ENCODE data around the gene L1CAM.
A peak's percentile ranks its signal among the peaks of the same experiment; 100 is the strongest.

Gene L1CAM

DNA sequence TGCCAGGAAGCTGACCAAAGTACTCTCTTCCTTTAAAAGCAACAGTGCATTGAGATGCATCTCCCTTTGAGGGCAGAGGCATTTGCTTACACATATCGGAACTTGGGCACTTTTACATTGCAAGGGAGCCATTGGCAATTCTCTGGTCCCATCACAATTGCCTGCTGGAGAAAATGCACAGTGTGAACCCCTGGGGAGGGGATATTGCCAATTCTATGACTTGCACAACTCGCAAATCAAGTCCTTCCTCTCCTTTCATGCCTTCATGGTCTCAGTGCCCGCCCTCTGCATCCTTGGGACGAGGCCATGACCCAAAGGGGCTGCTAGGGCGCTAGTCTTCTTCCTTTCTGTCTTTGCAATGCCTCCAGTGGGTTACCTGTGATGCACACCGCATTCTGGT is 40.8 kb downstream of the L1CAM start:
- H3K36me3 ChIP-seq (ENCODE audit: control insufficient read depth, insufficient read depth, low read length) = no peaks in the 10 kb centered on the region

DNA sequence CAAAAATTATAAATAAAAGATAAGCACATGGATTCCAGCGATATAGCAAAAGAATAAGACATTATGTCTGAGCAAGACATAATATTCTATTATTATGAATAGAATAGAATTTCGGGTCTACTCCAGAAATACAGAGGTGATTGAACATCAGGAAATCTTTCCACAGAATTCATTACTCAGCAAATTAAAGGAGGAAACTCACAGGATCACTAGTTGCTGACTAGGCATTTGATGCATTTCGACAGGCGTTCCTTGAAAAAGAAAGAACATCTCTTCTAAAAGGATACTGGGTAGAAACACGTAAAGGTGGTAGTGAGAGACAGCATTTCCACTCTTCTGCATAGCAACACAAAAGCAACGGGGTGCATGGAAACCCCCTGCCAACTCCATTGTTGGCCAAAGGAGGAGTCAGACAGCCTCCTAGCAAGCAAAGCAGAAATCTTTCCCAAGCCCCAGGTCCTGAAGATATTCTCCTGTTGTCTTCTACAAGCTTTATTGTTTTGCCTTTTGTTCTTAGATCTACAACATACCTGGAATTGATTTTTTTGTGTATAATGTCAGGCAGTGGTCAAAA is 41.4 kb downstream of the L1CAM start:
- Histone ChIP-seq H3K27me3 (ENCODE audit: control insufficient read depth, insufficient read depth, low read length) (no peaks in the 10 kb centered on the region), H3K4me1 (ENCODE audit: control insufficient read depth, insufficient read depth, low read length) (peaks cover 2% of the 10 kb centered on the region), H3K9ac (ENCODE audit: low read depth, low read length) (no peak overlapping the region), H3K9me3 (ENCODE audit: control insufficient read depth, insufficient read depth, low read length) (no peaks in the 10 kb centered on the region), H3K36me3 (ENCODE audit: control insufficient read depth, insufficient read depth, low read length) (no peaks in the 10 kb centered on the region), H3K4me3 (ENCODE audit: low read depth, low read length) (peak overlapping the region; percentile 6)

More for the DNA sequence above, 40.8 kb downstream of the L1CAM start:
- Histone ChIP-seq H3K9ac (ENCODE audit: low read depth, low read length) (no peak overlapping the region), H3K4me3 (ENCODE audit: low read depth, low read length) (no peak overlapping the region), H3K9me3 (ENCODE audit: control insufficient read depth, insufficient read depth, low read length) (no peaks in the 10 kb centered on the region), H3K4me1 (ENCODE audit: control insufficient read depth, insufficient read depth, low read length) (peaks cover 2% of the 10 kb centered on the region), H3K27me3 (ENCODE audit: control insufficient read depth, insufficient read depth, low read length) (no peaks in the 10 kb centered on the region)

DNA sequence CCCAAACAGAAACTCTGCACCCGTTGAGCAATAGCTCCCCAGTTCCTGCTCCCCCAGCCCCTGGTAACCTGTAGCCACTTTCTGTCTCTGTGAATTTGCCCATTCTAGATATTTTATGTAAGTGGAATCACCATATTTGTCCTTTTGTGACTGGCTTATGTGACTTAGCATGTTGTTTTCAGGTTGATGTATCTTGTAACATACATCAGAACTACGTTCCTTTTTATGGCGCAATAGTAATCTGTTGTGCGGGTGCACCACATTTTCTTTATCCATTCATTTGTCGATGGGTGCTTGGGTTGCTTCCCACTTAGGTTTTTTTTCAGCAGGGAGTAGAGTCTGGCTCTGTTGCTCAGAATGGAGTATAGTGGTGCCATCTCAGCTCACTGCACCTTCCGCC is 49.1 kb downstream of the L1CAM start:
- Histone ChIP-seq H3K9ac (ENCODE audit: low read depth, low read length) (no peak overlapping the region), H3K4me1 (ENCODE audit: control insufficient read depth, insufficient read depth, low read length) (no peaks in the 10 kb centered on the region), H3K36me3 (ENCODE audit: control insufficient read depth, insufficient read depth, low read length) (no peaks in the 10 kb centered on the region), H3K27me3 (ENCODE audit: control insufficient read depth, insufficient read depth, low read length) (peaks cover under 1% of the 10 kb centered on the region), H3K9me3 (ENCODE audit: control insufficient read depth, insufficient read depth, low read length) (no peaks in the 10 kb centered on the region), H3K4me3 (ENCODE audit: low read depth, low read length) (no peak overlapping the region)

DNA sequence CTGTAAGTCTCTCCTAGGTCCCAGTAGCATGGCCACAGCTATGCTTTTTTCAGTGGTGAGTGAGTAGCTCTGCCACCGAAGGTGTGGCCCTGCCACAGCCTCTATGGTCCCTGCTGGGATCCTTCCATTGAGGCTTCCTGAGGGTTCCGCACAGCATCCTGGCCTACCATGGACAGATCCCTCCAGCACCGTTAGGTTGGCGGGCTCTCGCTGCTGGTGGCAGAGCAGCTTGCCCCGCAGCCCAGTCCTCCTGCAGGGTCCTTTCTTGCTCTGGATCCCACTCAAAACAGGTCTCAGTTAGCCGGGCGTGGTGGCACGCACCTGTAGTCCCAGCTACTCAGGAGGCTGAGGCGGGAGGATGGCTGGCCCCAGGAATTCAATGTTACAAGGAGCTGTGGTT is 53.2 kb downstream of the L1CAM start:
- H3K4me3 ChIP-seq (ENCODE audit: low read depth, low read length) = no peak overlapping the region
- H3K36me3 ChIP-seq (ENCODE audit: control insufficient read depth, insufficient read depth, low read length) = no peaks in the 10 kb centered on the region
- H3K9ac ChIP-seq (ENCODE audit: low read depth, low read length) = no peak overlapping the region
- peaks cover 3% of the 10 kb centered on the region for H3K27me3 ChIP-seq (ENCODE audit: control insufficient read depth, insufficient read depth, low read length)
- H3K4me1 ChIP-seq (ENCODE audit: control insufficient read depth, insufficient read depth, low read length) = no peaks in the 10 kb centered on the region
- H3K9me3 ChIP-seq (ENCODE audit: control insufficient read depth, insufficient read depth, low read length) = no peaks in the 10 kb centered on the region

DNA sequence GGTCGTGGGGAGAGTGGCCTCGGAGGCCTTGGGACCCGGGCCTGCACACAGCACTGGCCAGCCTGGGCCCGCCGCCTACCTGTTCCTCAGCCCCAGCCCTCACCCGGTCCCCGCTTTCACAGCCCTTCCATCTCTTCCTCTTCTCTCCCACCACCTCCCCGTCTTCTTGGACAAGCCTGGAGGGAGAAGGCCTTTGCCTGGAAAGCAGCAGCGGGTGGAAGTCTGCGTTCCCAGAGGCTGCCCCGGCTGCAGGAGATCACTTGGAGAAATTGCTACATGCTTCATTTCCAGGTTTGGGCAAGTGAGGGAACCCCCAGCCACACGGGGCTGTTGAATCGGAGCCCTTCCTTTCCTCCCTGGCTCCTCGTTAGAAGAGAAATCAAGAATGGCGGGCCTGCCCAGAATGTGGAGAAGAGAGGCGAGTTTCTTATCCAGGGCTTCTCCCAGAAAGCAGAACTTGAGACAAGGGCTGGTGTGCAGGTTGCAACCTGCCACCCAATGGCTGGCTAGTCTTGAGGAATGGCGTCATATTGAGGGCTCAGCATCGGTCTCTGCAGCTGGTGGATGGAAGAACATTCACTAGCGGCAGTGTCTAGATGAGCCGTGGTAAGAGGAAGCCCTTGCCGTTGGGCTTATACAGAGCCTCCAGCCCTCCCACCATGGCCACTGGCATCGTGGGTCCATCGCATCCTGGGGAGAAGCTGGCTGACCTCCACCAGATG is 54.4 kb downstream of the L1CAM start:
- H3K9ac ChIP-seq (ENCODE audit: low read depth, low read length) = no peak overlapping the region
- peak overlapping the region; percentile 15 for H3K4me3 ChIP-seq (ENCODE audit: low read depth, low read length)
- peaks cover 2% of the 10 kb centered on the region for H3K4me1 ChIP-seq (ENCODE audit: control insufficient read depth, insufficient read depth, low read length)
- no peaks in the 10 kb centered on the region for H3K9me3 ChIP-seq (ENCODE audit: control insufficient read depth, insufficient read depth, low read length)
- peaks cover 3% of the 10 kb centered on the region for H3K27me3 ChIP-seq (ENCODE audit: control insufficient read depth, insufficient read depth, low read length)
- no peaks in the 10 kb centered on the region for H3K36me3 ChIP-seq (ENCODE audit: control insufficient read depth, insufficient read depth, low read length)

DNA sequence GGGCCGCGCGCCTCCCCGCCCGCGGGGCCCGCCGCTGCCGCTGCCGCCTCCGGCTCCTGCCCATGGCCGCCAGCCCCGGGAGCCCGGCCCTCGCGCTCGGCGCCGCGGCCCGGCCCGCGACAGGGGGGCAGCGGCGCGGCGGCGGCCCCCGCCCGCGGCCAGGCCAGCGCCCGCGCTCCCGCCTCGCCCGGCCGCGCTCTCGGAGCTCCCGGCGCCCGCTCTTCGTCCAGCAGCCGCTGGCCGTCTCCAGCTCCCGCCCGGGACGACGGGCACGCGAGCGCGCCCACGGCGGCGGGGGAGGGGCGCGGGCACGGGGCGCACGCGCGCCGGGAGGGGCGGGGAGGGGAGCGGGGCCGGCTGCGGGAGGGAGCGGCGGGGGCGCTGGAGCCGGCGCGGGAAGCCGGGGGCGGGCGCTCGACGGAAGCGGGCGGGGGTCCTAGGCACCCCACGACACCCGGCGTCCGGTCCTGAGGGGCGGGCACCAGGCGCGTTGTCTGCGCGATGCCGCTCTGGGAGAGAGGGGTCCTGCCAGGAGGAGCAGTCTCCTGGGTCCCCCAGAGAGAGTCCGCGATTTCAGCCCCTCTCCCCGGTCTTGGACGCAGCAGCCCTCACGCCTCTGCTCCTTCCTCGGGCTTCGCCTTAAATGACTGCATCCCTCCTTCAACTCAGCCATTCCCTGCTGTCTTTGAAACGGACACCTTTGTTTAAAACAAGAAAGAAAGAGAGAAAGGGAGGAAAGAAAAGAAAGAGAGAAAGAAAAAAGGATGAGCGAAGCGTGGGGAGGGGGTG is 55.1 kb downstream of the L1CAM start:
- Histone ChIP-seq H3K36me3 (ENCODE audit: control insufficient read depth, insufficient read depth, low read length) (no peaks in the 10 kb centered on the region), H3K9me3 (ENCODE audit: control insufficient read depth, insufficient read depth, low read length) (no peaks in the 10 kb centered on the region), H3K4me1 (ENCODE audit: control insufficient read depth, insufficient read depth, low read length) (peaks cover 2% of the 10 kb centered on the region), H3K4me3 (ENCODE audit: low read depth, low read length) (peak overlapping the region; percentile 15), H3K9ac (ENCODE audit: low read depth, low read length) (no peak overlapping the region), H3K27me3 (ENCODE audit: control insufficient read depth, insufficient read depth, low read length) (peaks cover 3% of the 10 kb centered on the region)

DNA sequence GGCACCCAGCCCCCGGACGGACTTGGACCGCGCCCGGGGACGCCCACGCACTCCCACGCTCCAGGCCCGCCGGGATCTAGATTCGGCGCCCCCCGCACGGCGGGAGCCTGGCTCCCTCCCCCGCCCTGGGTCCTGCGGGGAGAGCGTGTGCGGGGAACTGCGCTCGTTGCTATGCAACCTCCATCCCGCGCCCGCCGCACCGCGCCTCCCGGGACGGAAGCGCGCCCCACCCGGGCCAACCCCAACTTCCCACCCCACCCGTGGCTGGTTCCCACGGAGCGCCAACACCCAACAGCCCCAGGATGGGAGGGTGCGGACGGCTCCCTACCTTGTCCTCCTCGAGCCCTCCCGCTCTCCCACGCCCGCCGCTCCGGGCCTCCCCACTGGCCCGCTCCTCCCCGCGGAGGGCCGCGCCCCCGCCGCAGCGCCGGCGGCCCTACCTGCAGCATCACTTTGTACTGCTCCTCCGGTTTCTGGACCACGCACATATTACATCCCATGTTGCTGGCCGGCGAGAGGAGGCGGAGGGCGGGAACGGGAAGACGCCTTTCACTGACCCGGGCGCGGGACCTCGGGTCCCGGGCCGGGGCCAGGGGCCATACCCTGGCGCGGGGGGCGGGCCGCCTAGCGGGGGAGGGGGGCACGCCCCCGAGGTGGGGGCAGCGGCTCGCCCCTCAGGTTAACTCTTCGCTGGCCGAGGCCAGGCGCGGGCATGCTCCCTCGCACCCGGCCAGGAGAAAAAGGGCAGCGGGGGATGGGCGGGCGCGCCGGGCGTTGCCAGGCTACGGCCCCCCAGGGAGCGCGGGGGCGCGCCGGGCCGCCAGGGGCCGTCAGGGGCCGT is 56.0 kb downstream of the L1CAM start, which contains the start of gene PDZD4:
TSS of gene PDZD4 (minus strand) at position 746 of the 841 bp plus-strand sequence. CDS start at position 500, 246 bp downstream.
- H3K27me3 ChIP-seq (ENCODE audit: control insufficient read depth, insufficient read depth, low read length) = peaks cover 3% of the 10 kb centered on the region
- H3K9ac ChIP-seq (ENCODE audit: low read depth, low read length) = no peak within 1 kb of the TSS
- H3K4me1 ChIP-seq (ENCODE audit: control insufficient read depth, insufficient read depth, low read length) = peaks cover 6% of the 10 kb centered on the region
- H3K9me3 ChIP-seq (ENCODE audit: control insufficient read depth, insufficient read depth, low read length) = no peaks in the 10 kb centered on the region
- peak within 1 kb of the TSS; percentile 61 for H3K4me3 ChIP-seq (ENCODE audit: low read depth, low read length)
- no peaks in the 10 kb centered on the region for H3K36me3 ChIP-seq (ENCODE audit: control insufficient read depth, insufficient read depth, low read length)

DNA sequence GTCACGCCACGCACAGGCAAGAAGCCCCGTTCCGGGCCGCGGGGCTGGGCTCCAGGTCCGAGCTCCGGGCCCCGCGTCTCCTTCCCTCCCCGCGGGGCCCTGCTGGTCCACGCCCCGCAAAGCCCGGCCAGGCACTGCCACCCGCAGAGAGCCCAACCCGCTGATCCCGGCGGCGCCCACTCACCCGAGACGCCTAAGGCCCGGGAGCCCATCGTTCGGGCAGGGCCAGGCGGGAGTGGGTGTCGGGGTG is 56.5 kb downstream of the L1CAM start:
- no peak overlapping the region for H3K9ac ChIP-seq (ENCODE audit: low read depth, low read length)
- H3K36me3 ChIP-seq (ENCODE audit: control insufficient read depth, insufficient read depth, low read length) = no peaks in the 10 kb centered on the region
- no peaks in the 10 kb centered on the region for H3K9me3 ChIP-seq (ENCODE audit: control insufficient read depth, insufficient read depth, low read length)
- H3K4me3 ChIP-seq (ENCODE audit: low read depth, low read length) = peak overlapping the region; percentile 61
- peaks cover 3% of the 10 kb centered on the region for H3K27me3 ChIP-seq (ENCODE audit: control insufficient read depth, insufficient read depth, low read length)
- peaks cover 6% of the 10 kb centered on the region for H3K4me1 ChIP-seq (ENCODE audit: control insufficient read depth, insufficient read depth, low read length)

DNA sequence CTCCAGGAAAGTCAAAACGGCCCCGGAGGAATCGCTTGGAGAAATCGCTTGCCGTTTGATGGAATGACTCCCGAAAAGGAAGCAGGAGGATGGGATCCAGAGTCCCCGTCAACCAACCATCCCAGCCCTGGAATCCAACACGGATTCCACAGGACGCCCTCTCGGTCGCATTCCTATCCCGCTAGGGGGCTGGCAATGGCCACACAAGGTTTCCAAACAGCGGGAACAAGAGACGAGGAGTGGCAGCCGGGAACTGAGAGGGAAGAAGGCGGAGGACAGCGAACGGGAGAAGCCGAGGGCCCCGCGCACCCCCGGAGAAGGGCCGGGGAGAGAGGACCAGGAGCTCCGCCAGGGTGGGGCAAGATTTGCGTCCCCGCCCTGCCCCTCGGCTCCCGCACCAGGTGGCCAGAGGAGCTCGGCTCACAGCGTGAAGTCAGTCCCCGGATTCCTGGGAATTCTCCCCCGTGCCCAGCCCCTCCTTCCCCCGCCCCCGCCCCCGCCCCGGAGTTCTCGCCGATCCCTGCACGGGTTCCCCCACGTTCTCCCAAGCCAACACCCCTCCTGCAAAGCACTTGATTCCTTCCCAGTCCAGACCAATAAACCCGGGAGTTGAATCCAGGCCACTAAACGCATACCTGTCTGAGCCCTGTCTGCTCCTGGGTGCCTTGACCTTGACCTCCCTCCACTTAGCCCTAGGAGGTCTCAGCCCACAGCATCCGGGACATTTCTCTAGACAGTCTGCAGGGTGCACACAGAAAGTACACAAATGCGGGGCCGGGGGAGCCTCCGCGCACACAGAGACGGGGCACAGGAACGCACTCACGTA is 57.0 kb downstream of the L1CAM start:
- Histone ChIP-seq H3K9me3 (ENCODE audit: control insufficient read depth, insufficient read depth, low read length) (no peaks in the 10 kb centered on the region), H3K4me3 (ENCODE audit: low read depth, low read length) (peak overlapping the region; percentile 66), H3K9ac (ENCODE audit: low read depth, low read length) (peak overlapping the region; percentile 24), H3K27me3 (ENCODE audit: control insufficient read depth, insufficient read depth, low read length) (peaks cover 3% of the 10 kb centered on the region), H3K36me3 (ENCODE audit: control insufficient read depth, insufficient read depth, low read length) (no peaks in the 10 kb centered on the region), H3K4me1 (ENCODE audit: control insufficient read depth, insufficient read depth, low read length) (peaks cover 6% of the 10 kb centered on the region)

DNA sequence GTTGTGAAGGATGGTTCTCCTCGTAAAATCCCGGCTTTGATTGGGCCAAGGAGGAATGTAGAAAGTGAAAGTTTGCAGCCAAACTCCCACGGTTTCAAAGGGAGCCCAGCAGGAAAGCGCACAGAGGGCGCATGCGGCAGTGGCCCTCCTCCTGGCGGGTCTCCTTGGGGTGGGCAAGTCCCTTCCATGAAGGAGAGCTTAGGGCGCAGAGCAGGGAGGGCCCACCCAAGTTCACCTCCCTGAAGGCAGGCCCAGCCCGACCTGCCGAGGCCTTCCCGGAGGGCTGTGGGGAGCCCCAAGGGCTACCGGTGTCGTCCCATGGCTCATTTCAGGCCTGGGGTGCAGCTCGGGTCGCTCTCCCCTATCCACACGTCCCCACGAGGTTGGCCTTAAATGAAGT is 57.7 kb downstream of the L1CAM start:
- H3K4me3 ChIP-seq (ENCODE audit: low read depth, low read length) = peak overlapping the region; percentile 66
- H3K9me3 ChIP-seq (ENCODE audit: control insufficient read depth, insufficient read depth, low read length) = no peaks in the 10 kb centered on the region
- peaks cover 6% of the 10 kb centered on the region for H3K4me1 ChIP-seq (ENCODE audit: control insufficient read depth, insufficient read depth, low read length)
- H3K9ac ChIP-seq (ENCODE audit: low read depth, low read length) = peak overlapping the region; percentile 24
- no peaks in the 10 kb centered on the region for H3K36me3 ChIP-seq (ENCODE audit: control insufficient read depth, insufficient read depth, low read length)
- peaks cover 3% of the 10 kb centered on the region for H3K27me3 ChIP-seq (ENCODE audit: control insufficient read depth, insufficient read depth, low read length)

DNA sequence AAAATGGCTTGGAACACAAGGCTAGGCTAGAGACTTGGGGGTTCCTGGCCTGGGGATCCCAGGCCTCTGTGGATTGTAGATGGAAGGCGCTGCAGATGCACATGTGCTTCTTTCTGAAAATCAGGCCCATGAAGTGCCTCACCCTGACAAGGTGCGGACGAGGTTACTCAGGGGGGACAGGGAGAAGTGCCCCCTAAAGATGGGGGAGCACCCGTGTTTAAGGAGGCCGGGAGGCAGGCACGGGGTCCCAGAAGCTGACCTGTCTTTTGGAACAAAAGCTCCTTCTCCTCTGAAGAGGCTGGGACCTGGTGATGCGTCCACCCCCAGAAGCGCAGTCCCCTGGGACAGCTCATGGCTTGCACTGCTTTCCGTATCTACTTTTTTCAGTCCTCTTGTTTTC is 58.1 kb downstream of the L1CAM start:
- Histone ChIP-seq H3K4me1 (ENCODE audit: control insufficient read depth, insufficient read depth, low read length) (peaks cover 6% of the 10 kb centered on the region), H3K9ac (ENCODE audit: low read depth, low read length) (no peak overlapping the region), H3K27me3 (ENCODE audit: control insufficient read depth, insufficient read depth, low read length) (peaks cover 3% of the 10 kb centered on the region), H3K9me3 (ENCODE audit: control insufficient read depth, insufficient read depth, low read length) (no peaks in the 10 kb centered on the region), H3K36me3 (ENCODE audit: control insufficient read depth, insufficient read depth, low read length) (no peaks in the 10 kb centered on the region), H3K4me3 (ENCODE audit: low read depth, low read length) (peak overlapping the region; percentile 66)
